Right atrium auricular region (tissue), 2 donors: Measurements from ENCODE around the gene TSEN54. TPM values are rescaled to one million over a fixed set of nuclear protein-coding genes. Genes with fewer than 3 reads are reported as not detected.

Experiments
- DNase-seq: peaks from one replicate; pipeline ENCODE4 v3.0.0-alpha.2; 2019; ENCODE audit warnings: low spot score
- H3K27ac ChIP-seq, 2 donors: fragments of 200-600 bp; sonication (generic); 1 replicate in 1 of 2; 2 replicates in 1 of 2; pipeline ENCODE4 v1.5.1; 2016 to 2019
- H3K27me3 ChIP-seq, 2 donors: fragments of 200-600 bp; sonication (generic); one replicate each; pipeline versions ENCODE4 v1.5.1 to v1.6.0; 2017 to 2019
- H3K36me3 ChIP-seq: fragments of 200-600 bp; sonication (generic); one replicate; pipeline ENCODE4 v1.5.1; 2016
- H3K4me1 ChIP-seq, 2 donors: fragments of 200-600 bp; sonication (generic); one replicate each; pipeline versions ENCODE4 v1.5.1 to v1.6.0; 2017 to 2019
- H3K4me3 ChIP-seq, 2 donors: fragments of 200-600 bp; sonication (generic); 1 replicate in 1 of 2; 2 replicates in 1 of 2; pipeline ENCODE4 v1.5.1; 2017 to 2019; ENCODE audit warnings: mild to moderate bottlenecking in 1 of 2, moderate library complexity in 1 of 2
- H3K9me3 ChIP-seq, 2 donors: fragments of 200-600 bp; sonication (generic); one replicate each; pipeline ENCODE4 v1.5.1; 2019
- total RNA-seq, 2 donors: library from RNA; depleted of rRNA; stranded (reverse); fragments of >200 nt; gene quantifications; one replicate each; pipeline ENCODE4 v1.1.0, GENCODE V29; 2016
- TF ChIP-seq, protein P1 (sequence below), 2 donors: fragments of 200-600 bp; sonication (generic); IDR thresholded peaks; one replicate each; pipeline ENCODE4 v1.5.1; 2019; ENCODE audit warnings: antibody characterized with exemption in 2 of 2

The TSEN54 gene
- total RNA-seq, 2 donors from 2014 or later: 9.6 to 13.8 TPM

DNA sequence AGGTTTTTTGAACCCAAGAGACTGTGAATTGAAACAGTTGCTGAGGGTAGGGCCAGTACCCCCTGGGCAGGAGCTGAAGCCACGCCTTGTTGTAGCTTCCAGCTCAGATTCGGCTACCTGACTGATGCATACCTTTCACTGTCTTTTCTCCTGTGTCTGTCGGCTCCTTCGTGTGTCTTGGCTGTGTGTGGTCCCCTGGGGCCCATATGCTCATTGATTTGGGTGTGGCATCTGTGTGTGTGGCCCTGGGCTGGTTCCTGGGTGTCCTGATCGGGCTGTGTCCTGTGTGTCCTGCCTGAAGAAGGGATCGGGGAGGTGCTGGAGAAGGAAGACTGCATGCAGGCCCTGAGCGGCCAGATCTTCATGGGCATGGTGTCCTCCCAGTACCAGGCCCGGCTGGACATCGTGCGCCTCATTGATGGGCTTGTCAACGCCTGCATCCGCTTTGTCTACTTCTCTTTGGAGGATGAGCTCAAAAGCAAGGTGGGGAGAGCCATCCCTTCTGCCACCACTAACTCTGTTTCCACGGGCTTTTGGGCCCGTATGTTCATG lies 21.9 kb upstream of the TSEN54 start:
- H3K27ac ChIP-seq: no peak overlapping the region
- peaks cover 69% of the 10 kb centered on the region for H3K36me3 ChIP-seq
- peaks cover 0 to 36% of the 10 kb centered on the region in 2 donors for H3K4me1 ChIP-seq
- H3K27me3 ChIP-seq: no peaks in the 10 kb centered on the region
- no peaks in the 10 kb centered on the region for H3K9me3 ChIP-seq
- TF ChIP-seq, protein P1, sequence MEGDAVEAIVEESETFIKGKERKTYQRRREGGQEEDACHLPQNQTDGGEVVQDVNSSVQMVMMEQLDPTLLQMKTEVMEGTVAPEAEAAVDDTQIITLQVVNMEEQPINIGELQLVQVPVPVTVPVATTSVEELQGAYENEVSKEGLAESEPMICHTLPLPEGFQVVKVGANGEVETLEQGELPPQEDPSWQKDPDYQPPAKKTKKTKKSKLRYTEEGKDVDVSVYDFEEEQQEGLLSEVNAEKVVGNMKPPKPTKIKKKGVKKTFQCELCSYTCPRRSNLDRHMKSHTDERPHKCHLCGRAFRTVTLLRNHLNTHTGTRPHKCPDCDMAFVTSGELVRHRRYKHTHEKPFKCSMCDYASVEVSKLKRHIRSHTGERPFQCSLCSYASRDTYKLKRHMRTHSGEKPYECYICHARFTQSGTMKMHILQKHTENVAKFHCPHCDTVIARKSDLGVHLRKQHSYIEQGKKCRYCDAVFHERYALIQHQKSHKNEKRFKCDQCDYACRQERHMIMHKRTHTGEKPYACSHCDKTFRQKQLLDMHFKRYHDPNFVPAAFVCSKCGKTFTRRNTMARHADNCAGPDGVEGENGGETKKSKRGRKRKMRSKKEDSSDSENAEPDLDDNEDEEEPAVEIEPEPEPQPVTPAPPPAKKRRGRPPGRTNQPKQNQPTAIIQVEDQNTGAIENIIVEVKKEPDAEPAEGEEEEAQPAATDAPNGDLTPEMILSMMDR (IDR thresholded peaks at IDR 0.05): no peak
- DNase-seq: no peak
- H3K4me3 ChIP-seq: no peak overlapping the region

DNA sequence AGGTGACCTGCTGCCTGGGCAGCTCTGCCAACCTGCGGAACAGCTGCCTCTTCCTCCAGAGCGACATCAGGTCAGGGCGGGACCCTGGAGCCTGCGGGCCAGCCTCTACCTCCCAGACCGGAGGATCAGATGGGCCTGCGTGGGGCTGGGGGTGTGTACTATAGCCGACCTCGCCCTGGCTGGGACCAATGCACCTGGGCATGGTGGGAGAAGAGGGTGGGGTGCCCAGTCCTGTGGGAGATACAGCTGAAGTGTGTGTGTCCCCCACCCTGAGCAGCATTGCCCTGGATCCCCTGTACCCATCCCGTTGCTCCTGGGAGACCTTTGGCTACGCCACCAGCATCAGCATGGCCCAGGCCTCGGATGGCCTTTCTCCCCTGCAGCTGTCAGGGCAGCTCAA lies 20.3 kb upstream of the TSEN54 start:
- DNase-seq: no peak

DNA sequence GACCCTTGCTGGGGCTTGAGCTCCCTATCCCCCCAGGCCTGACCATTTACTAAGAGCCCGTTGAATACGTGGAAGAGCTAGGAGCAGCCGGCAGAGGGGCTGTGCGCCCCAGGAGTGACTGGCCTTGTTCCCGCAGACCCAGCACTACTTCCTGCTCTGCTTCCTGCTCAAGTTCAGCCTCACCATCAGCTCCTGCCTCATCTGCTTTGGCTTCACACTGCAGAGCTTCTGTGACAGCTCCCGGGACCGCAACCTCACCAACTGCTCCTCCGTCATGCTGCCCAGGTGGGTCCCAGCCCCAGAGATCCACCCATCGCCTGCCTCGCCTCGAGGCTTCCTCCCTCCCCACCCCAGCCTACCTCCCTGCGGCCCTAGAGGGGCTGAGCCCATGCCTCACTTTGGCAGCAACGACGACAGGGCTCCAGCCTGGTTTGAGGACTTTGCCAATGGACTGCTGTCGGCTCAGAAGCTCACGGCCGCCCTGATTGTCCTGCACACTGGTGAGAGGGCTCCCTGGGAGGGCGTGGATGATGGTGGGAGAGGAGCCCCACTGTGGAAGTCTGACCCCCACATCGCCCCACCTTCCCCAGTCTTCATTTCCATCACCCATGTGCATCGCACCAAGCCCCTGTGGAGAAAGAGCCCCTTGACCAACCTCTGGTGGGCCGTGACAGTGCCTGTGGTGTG lies 18.1 kb upstream of the TSEN54 start:
- H3K36me3 ChIP-seq: peaks cover 83% of the 10 kb centered on the region
- TF ChIP-seq, protein P1 (IDR thresholded peaks at IDR 0.05): no peak
- H3K9me3 ChIP-seq: no peaks in the 10 kb centered on the region
- peaks cover 0 to 44% of the 10 kb centered on the region in 2 donors for H3K4me1 ChIP-seq
- H3K27me3 ChIP-seq: no peaks in the 10 kb centered on the region
- no peak overlapping the region for H3K4me3 ChIP-seq
- DNase-seq: no peak
- H3K27ac ChIP-seq: no peak overlapping the region

More for the DNA sequence above, 20.3 kb upstream of the TSEN54 start:
- Histone ChIP-seq H3K9me3 (no peaks in the 10 kb centered on the region), H3K4me1 (peaks cover 0 to 35% of the 10 kb centered on the region in 2 donors), H3K36me3 (peaks cover 82% of the 10 kb centered on the region), H3K4me3 (no peak overlapping the region), H3K27ac (no peak overlapping the region), H3K27me3 (no peaks in the 10 kb centered on the region)
- TF ChIP-seq, protein P1 (IDR thresholded peaks at IDR 0.05): no peak

DNA sequence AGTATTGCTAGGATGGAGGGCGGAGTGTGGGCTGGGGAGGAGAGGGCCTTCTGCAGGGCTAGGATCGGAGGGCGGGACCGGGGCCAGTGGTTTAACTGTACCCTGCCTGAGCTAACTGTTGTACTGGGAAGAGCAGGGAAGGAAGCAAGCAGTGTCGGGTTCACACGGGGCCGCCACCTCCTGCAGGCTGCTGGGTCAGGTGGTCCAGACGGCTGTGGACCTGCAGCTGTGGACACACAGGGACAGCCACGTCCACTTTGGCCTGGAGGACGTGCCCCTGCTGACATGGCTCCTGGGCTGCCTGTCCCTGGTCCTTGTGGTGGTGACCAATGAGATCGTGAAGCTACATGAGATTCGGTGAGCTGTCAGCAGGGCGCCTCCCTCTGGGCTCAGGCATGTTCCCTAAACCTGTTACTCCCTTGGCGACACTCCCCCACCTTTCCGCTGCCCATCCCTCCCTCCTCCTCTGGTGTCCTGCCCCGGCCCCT lies 17.6 kb upstream of the TSEN54 start:
- H3K4me3 ChIP-seq: no peak overlapping the region
- H3K9me3 ChIP-seq: no peaks in the 10 kb centered on the region
- H3K27me3 ChIP-seq: no peaks in the 10 kb centered on the region
- DNase-seq: no peak
- H3K36me3 ChIP-seq: peaks cover 83% of the 10 kb centered on the region
- TF ChIP-seq, protein P1 (IDR thresholded peaks at IDR 0.05): no peak
- peaks cover 0 to 44% of the 10 kb centered on the region in 2 donors for H3K4me1 ChIP-seq
- H3K27ac ChIP-seq: no peak overlapping the region

DNA sequence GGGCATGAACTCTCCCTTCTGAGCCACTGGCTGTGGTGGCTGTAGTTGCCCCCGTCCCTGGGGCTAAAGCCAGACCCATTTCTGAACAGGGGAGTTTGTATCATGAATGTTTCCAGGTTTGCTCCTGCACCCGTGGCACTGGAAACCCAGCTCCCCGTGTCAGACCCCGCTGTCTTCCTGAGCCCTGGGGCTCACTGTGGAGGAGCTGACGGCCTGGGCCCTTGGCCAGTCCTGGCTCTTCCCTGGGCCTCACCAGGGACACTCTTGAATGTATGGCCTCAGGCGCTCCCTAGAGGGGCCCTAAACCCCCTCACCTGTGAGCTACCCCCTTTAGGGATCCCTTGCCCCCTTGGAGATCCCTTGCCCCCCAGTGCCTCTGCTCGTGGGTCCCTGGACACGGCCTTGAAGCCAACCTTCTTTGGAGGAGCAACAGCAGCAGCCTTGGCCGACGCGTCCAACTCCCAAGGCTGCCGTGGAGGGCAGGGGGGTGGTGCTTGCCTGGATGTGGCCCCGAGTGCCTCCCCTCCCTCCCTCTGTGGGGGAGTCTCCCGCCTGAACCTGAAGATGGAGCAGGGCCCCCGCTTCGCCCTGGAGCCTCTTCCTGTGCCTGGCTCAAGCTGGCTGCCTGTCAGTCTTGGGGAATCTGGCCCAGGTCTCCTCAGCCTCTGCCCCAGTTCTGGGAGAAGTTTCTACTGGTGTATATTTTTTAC lies 16.9 kb upstream of the TSEN54 start:
- H3K36me3 ChIP-seq: peaks cover 85% of the 10 kb centered on the region
- peak overlapping the region; percentile 7 to 26 for H3K27ac ChIP-seq
- no peak for DNase-seq
- no peak overlapping the region for H3K4me3 ChIP-seq
- no peaks in the 10 kb centered on the region for H3K27me3 ChIP-seq
- no peaks in the 10 kb centered on the region for H3K9me3 ChIP-seq
- TF ChIP-seq, protein P1 (IDR thresholded peaks at IDR 0.05): no peak
- peaks cover 0 to 44% of the 10 kb centered on the region in 2 donors for H3K4me1 ChIP-seq
